SK-N-MC (cell line): ENCODE results near the gene IGSF23.
"Not testable (repeated sequence)": the region's sequence is repeated elsewhere in the genome, so short reads cannot be mapped to it uniquely, and the experiment has no call there.

Experiments used
- EZH2 ChIP-seq: fragments of 200-600 bp; sonication (generic); IDR thresholded peaks from one replicate; pipeline ENCODE4 v1.6.1; 2017; ENCODE audit warnings: antibody characterized with exemption
- FOXP2 ChIP-seq: optimal IDR thresholded peaks from 2 replicates; pipeline ENCODE3; 2011; ENCODE audit warnings: mild to moderate bottlenecking, moderate library complexity; ENCODE audit not compliant: insufficient read depth; ENCODE audit errors: extremely low read length, control extremely low read depth
- POLR2AphosphoS5 ChIP-seq: IDR thresholded peaks from 2 replicates; pipeline ENCODE4 v1.6.1; 2012; ENCODE audit warnings: mild to moderate bottlenecking, low read depth, low read length, borderline replicate concordance

DNA sequence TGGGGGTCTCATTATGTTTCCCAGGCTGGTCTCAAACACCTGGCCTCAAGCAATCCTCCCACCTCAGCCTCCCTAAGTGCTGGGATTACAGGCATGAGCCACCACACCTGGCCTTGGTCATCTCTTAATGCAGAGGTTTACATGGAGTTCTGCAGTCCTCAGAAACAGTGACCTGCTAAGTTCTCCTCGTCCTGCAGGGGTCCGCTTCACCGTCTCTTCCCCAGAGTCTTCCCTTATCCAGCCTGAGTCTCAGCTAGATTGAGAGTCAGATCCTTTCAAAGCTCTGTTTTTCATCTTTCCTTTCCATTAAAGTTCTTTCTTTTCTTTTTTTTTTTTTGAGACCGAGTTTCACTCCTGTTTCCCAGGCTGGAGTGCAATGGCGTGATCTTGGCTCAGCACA is 2.9 kb upstream of the IGSF23 start:
- not testable (repeated sequence) for TF ChIP-seq EZH2, POLR2AphosphoS5, FOXP2
